SK-N-SH treated with all-trans-retinoic acid at 6 μM for 48 hours (cell line): ENCODE data around the gene MAPRE2.
A peak's percentile ranks its signal among the peaks of the same experiment; 100 is the strongest.

Experiments
- ATAC-seq: fragments of 200-7000 bp; cut with Tn5 transposase; 3 replicates; pipeline ENCODE4 v1.9.1; 2020; ENCODE audit warnings: mild to moderate bottlenecking, moderate library complexity
- BACH2 ChIP-seq: fragments of 250-450 bp; sonication (Bioruptor Pico); IDR thresholded peaks from 2 replicates; pipeline ENCODE4 v1.9.0; 2021; ENCODE audit warnings: mild to moderate bottlenecking, borderline replicate concordance
- CSDC2 ChIP-seq: fragments of 250-450 bp; sonication (Bioruptor Pico); IDR thresholded peaks from 2 replicates; pipeline ENCODE4 v1.5.0; 2020; ENCODE audit warnings: mild to moderate bottlenecking, moderate library complexity
- CSRNP3 ChIP-seq: fragments of 250-450 bp; sonication (Bioruptor Pico); IDR thresholded peaks from 2 replicates; pipeline ENCODE4 v1.5.1; 2021; ENCODE audit warnings: mild to moderate bottlenecking, moderate library complexity
- ESRRG ChIP-seq: fragments of 250-450 bp; sonication (Bioruptor Pico); IDR thresholded peaks from 2 replicates; pipeline ENCODE4 v1.6.1; 2021; ENCODE audit warnings: mild to moderate bottlenecking
- ISL1 ChIP-seq: fragments of 250-450 bp; sonication (Bioruptor Pico); IDR thresholded peaks from 2 replicates; pipeline ENCODE4 v2.1.2; 2022; ENCODE audit warnings: mild to moderate bottlenecking, moderate library complexity
- OSR1 ChIP-seq: fragments of 250-450 bp; sonication (Bioruptor Pico); IDR thresholded peaks from 2 replicates; pipeline ENCODE4 v1.8.0; 2022; ENCODE audit warnings: moderate library complexity, mild to moderate bottlenecking, inconsistent platforms
- PATZ1 ChIP-seq: fragments of 250-450 bp; sonication (Bioruptor Pico); IDR thresholded peaks from 2 replicates; pipeline ENCODE4 v1.8.0; 2020; ENCODE audit warnings: mild to moderate bottlenecking, moderate library complexity, borderline replicate concordance
- POU6F1 ChIP-seq: fragments of 250-450 bp; sonication (Bioruptor Pico); IDR thresholded peaks from 2 replicates; pipeline ENCODE4 v1.8.0; 2021; ENCODE audit warnings: low read depth, mild to moderate bottlenecking, moderate library complexity, borderline replicate concordance
- PPARA ChIP-seq: fragments of 250-450 bp; sonication (Bioruptor Pico); IDR thresholded peaks from 2 replicates; pipeline ENCODE4 v1.5.0; 2020; ENCODE audit warnings: mild to moderate bottlenecking, borderline replicate concordance
- RARB ChIP-seq: fragments of 250-450 bp; sonication (Bioruptor Pico); IDR thresholded peaks from 2 replicates; pipeline ENCODE4 v1.8.0; 2021; ENCODE audit warnings: mild to moderate bottlenecking, moderate library complexity
- TCF4 ChIP-seq: fragments of 250-450 bp; sonication (Bioruptor Pico); IDR thresholded peaks from 2 replicates; pipeline ENCODE4 v1.8.0; 2021; ENCODE audit warnings: mild to moderate bottlenecking, moderate library complexity, borderline replicate concordance
- TSHZ2 ChIP-seq: fragments of 250-450 bp; sonication (Bioruptor Pico); IDR thresholded peaks from 2 replicates; pipeline ENCODE4 v1.5.0; 2020; ENCODE audit warnings: mild to moderate bottlenecking, moderate library complexity
- ZC3H10 ChIP-seq: fragments of 250-450 bp; sonication (Bioruptor Pico); IDR thresholded peaks from 2 replicates; pipeline ENCODE4 v1.5.1; 2021; ENCODE audit warnings: mild to moderate bottlenecking, moderate library complexity
- ZFP30 ChIP-seq: fragments of 450-650 bp; formaldehyde crosslinking; IDR thresholded peaks from 2 replicates; pipeline ENCODE4 v1.5.0; 2022; ENCODE audit warnings: mild to moderate bottlenecking, moderate library complexity
- ZNF565 ChIP-seq: fragments of 450-650 bp; formaldehyde crosslinking; conservative IDR thresholded peaks from 2 replicates; pipeline ENCODE4 v1.5.0; 2020; ENCODE audit warnings: low read depth, mild to moderate bottlenecking, moderate library complexity
- ZNF70 ChIP-seq: fragments of 450-650 bp; formaldehyde crosslinking; IDR thresholded peaks from 2 replicates; pipeline ENCODE4 v1.5.0; 2020; ENCODE audit warnings: mild to moderate bottlenecking, moderate library complexity
- ZNF8 ChIP-seq: fragments of 450-650 bp; formaldehyde crosslinking; IDR thresholded peaks from 2 replicates; pipeline ENCODE4 v1.5.0; 2020; ENCODE audit warnings: mild to moderate bottlenecking, moderate library complexity
- TF ChIP-seq, protein P1 (sequence below): fragments of 250-450 bp; sonication (Bioruptor Pico); IDR thresholded peaks from 2 replicates; pipeline ENCODE4 v1.5.1; 2020; ENCODE audit warnings: low read depth, mild to moderate bottlenecking, moderate library complexity

Gene MAPRE2

DNA sequence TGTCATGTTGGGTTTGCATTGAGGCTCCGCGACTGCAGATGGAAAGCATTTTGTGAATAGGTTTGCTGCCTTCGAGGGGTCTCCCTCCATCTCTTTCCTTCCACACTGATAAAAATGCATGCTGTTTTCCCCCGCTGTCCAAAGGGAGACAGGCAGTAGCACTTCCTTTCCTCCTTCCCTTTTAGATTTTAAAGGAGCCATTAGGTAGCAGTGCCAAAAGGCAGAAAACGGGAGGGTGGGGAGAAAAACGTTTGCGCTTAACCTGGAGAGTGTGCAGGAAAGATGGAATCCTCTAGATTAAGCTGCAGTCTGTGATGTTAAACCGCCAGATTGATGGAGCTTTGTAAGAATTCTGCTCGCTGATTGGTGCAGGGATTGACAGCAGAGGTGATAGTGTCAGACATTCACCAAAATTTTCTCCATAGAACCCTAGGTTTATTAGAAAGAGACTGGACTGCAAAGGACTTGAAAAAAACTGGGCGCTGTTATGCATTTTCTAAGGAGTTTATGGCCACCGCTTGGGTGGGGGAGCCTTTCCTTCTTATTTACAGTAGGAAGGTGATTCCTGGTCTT, 688 bp downstream of the MAPRE2 start:
- no peak for TF ChIP-seq ZNF565
- TF ChIP-seq PATZ1 (CRISPR knock-in tag) = no peak
- no peak for TF ChIP-seq OSR1 (CRISPR knock-in tag)
- TF ChIP-seq ZNF8 (CRISPR knock-in tag) = no peak
- TF ChIP-seq ZFP30 = no peak
- no peak for TF ChIP-seq CSDC2 (CRISPR knock-in tag)
- ATAC-seq = peak; percentile 35

- TF ChIP-seq ISL1 (CRISPR knock-in tag) (peak; percentile 84), TSHZ2 (CRISPR knock-in tag) (0 out of 2 replicates have a peak, but pooled peaks have one; percentile 61), TCF4 (0 out of 2 replicates have a peak, but pooled peaks have one; percentile 29), RARB (CRISPR knock-in tag) (no peak)
- TF ChIP-seq, protein P1, sequence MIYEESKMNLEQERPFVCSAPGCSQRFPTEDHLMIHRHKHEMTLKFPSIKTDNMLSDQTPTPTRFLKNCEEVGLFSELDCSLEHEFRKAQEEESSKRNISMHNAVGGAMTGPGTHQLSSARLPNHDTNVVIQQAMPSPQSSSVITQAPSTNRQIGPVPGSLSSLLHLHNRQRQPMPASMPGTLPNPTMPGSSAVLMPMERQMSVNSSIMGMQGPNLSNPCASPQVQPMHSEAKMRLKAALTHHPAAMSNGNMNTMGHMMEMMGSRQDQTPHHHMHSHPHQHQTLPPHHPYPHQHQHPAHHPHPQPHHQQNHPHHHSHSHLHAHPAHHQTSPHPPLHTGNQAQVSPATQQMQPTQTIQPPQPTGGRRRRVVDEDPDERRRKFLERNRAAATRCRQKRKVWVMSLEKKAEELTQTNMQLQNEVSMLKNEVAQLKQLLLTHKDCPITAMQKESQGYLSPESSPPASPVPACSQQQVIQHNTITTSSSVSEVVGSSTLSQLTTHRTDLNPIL (CRISPR knock-in tag) = 0 out of 2 replicates have a peak, but pooled peaks have one; percentile 28
- ATAC-seq = no peak; the same call in 2 of the 3 replicates
These were observed 1.3 kb downstream of the MAPRE2 start for GRCh38 chr18:35042389-35043071.

GRCh38 chr18:35043207-35043606, 2.0 kb downstream of the MAPRE2 start:
- TF ChIP-seq CSRNP3 (no peak), ZC3H10 (no peak), ZNF70 (no peak), TCF4 (no peak), OSR1 (CRISPR knock-in tag) (no peak), ESRRG (CRISPR knock-in tag) (no peak), ISL1 (CRISPR knock-in tag) (no peak), PATZ1 (CRISPR knock-in tag) (no peak), PPARA (CRISPR knock-in tag) (no peak), BACH2 (no peak), POU6F1 (CRISPR knock-in tag) (no peak), CSDC2 (CRISPR knock-in tag) (no peak)
- no peak for ATAC-seq
